ENCODE measurements around the gene RABGAP1L.

GRCh38 chr1:174469052-174469451 is 309.7 kb downstream of the RABGAP1L start:
- TF ChIP-seq YY1 (IDR thresholded peaks at IDR 0.05; ENCODE audit: insufficient read depth, insufficient read length) (no peak), SUZ12 (IDR thresholded peaks at IDR 0.05; ENCODE audit: extremely low read depth, insufficient read depth, insufficient read length) (no peak), ZNF274 (IDR thresholded peaks at IDR 0.05; ENCODE audit: low read depth, low read length) (no peak)

Measured in NT2/D1 (cell line).